Esophagus (tissue), 2 donors: Measurements from ENCODE around the gene UMAD1. TPM values are rescaled to one million over a fixed set of nuclear protein-coding genes. Genes with fewer than 3 reads are reported as not detected.
A peak's percentile ranks its signal among the peaks of the same experiment; 100 is the strongest.

Experiments used
- H3K27ac ChIP-seq, 2 donors: one replicate each; pipeline ENCODE4 v1.5.1; 2013; ENCODE audit warnings: low read depth in 2 of 2, mild to moderate bottlenecking in 2 of 2, inconsistent platforms in 1 of 2, low read length in 1 of 2, moderate library complexity in 1 of 2
- H3K27me3 ChIP-seq, 2 donors: one replicate each; pipeline ENCODE4 v1.6.1; 2013; ENCODE audit warnings: low read length in 2 of 2, control low read depth in 1 of 2, mild to moderate bottlenecking in 1 of 2; ENCODE audit not compliant: insufficient read depth in 2 of 2, control insufficient read depth in 1 of 2
- H3K36me3 ChIP-seq, 2 donors: one replicate each; pipeline ENCODE4 v1.6.1; 2013; ENCODE audit warnings: low read length in 1 of 2; ENCODE audit not compliant: control insufficient read depth in 2 of 2, insufficient read depth in 2 of 2
- H3K4me1 ChIP-seq, 2 donors: one replicate each; pipeline ENCODE4 v1.6.1; 2013; ENCODE audit warnings: low read length in 1 of 2; ENCODE audit not compliant: control insufficient read depth in 2 of 2, insufficient read depth in 2 of 2
- H3K4me3 ChIP-seq, 2 donors: one replicate each; pipeline ENCODE4 v1.5.1; 2013; ENCODE audit warnings: low read length in 2 of 2, mild to moderate bottlenecking in 2 of 2, low read depth in 1 of 2, moderate library complexity in 1 of 2
- H3K9me3 ChIP-seq, 2 donors: one replicate each; pipeline ENCODE4 v1.6.1; 2013; ENCODE audit warnings: mild to moderate bottlenecking in 2 of 2, low read depth in 1 of 2, low read length in 1 of 2, moderate library complexity in 1 of 2; ENCODE audit not compliant: control insufficient read depth in 2 of 2, insufficient read depth in 1 of 2
- WGBS, 2 donors: extraction: QIAGEN DNeasy Blood & Tissue Kit; methylation state at CpG; one replicate each; pipeline ENCODE4 v1.1.7; 2013; 5-methylcytosine and 5-hydroxymethylcytosine counted together
- polyA plus RNA-seq, 2 donors: library from polyadenylated mRNA; stranded (reverse); fragments of 200-250 nt; gene quantifications; one replicate each; pipeline ENCODE4 v1.2.3, GENCODE V29; 2013
- donor health status: healthy with polysubstance abuse.
- donor health status: Bipolar disorder and iron deficiency.

Gene UMAD1
- polyA plus RNA-seq, 2 donors, result 1.8 to 4.9 TPM

DNA sequence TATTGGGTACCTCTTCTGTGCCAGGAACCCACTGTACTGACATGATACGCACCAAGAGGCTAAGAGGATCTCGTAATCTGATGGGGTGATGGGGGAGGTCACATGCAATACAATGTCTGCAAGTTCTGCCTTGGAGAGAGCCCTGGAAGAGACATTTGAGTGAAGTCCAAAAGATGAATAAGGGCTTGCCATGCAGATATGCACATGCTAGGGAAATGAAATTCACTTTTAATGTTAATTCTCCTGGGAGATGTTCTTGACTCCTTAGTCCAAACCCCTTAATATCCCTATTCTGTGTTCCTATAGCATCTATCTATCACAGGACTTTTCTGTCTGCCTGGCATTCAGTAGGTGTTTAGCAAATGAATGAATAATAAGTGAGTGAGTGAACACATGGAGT lies 274.0 kb downstream of the UMAD1 start:
- Histone ChIP-seq H3K36me3 (no peaks in the 10 kb centered on the region), H3K4me1 (no peaks in the 10 kb centered on the region), H3K27ac (no peak overlapping the region), H3K4me3 (no peak overlapping the region), H3K27me3 (no peaks in the 10 kb centered on the region), H3K9me3 (no peaks in the 10 kb centered on the region)
- WGBS, 2 donors, result 99% methylated on average over 2 of the region's 2 CpGs

DNA sequence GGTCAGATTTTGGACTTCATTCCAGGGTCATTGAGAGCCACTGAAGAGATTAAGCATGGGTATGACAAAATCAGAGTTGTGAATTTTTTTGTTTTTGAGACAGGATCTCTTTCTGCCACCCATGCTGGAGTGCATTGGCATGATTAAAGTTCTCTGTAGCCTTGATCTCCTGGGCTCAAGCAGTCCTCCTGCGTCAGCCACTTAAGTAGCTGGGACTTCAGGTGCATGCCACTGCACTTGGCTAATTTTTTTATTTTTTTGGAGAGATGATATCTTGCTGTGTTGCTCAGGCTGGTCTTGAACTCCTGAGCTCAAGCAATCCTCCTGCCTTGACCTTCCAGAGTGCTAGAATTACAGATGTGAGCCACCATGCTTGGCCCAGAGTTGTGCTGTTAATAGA lies 275.5 kb downstream of the UMAD1 start:
- WGBS, 2 donors, result 88 to 97% methylated on average over 1 of the region's 1 CpG
- H3K27ac ChIP-seq, result no peak overlapping the region
- no peaks in the 10 kb centered on the region for H3K27me3 ChIP-seq
- H3K4me3 ChIP-seq, result no peak overlapping the region
- no peaks in the 10 kb centered on the region for H3K4me1 ChIP-seq
- H3K9me3 ChIP-seq, result no peaks in the 10 kb centered on the region
- no peaks in the 10 kb centered on the region for H3K36me3 ChIP-seq

DNA sequence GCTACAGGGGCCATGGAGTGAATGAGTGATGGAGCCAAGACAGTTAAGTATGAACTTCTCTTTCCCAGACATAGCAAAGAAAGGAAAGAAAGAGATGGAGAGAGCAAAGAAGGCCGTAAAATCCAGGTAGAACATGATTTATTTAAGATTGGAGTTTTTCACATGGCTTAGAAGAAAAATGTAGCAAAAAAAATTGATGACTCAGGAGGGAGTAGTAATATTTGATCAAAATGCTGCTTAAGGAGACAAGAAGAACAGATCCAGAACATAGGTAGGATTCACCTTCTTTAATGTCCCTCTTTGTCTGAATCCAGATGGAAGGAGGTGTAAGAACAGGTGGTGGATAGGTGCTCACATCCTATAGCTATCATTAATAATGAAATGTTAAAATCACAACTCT lies 277.0 kb downstream of the UMAD1 start:
- H3K27ac ChIP-seq, result no peak overlapping the region
- no peaks in the 10 kb centered on the region for H3K9me3 ChIP-seq
- H3K36me3 ChIP-seq, result no peaks in the 10 kb centered on the region
- no peak overlapping the region for H3K4me3 ChIP-seq
- H3K27me3 ChIP-seq, result no peaks in the 10 kb centered on the region
- H3K4me1 ChIP-seq, result no peaks in the 10 kb centered on the region
- WGBS, 2 donors, result 96 to 97% methylated on average over 1 of the region's 1 CpG

DNA sequence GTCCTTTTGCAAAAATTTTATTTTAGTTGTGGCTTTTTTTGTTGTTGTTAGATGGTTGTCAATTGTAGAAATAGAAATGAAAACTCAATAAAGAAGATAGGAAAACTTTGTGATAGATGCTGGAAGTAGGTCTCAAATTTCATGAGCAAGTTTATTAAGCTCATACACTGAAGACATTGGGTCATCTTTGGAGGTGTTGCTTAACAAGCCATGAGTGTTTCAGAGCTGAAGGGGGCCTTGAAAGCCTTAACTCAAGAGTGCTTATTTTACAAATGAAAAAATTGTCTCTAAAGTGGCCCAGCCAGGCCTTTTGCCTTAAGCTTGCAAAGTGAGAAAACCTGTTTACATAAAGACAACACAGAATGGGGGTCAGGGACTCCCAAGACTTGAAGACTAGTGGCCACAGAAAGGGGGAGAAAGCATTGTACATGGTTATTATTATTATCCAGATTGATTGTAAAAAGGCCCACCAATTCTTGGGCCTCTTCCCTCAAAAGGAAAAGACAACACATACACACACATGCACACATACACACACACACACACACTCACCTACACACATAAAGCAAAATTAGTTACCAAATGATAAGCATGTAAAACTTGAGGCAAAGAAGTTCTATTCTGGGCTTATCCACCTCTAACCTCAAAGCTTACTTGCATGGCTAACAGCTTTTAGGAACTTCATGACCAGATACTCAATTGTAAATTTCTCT lies 278.3 kb downstream of the UMAD1 start:
- Histone ChIP-seq H3K4me1 (no peaks in the 10 kb centered on the region), H3K27me3 (no peaks in the 10 kb centered on the region), H3K4me3 (no peak overlapping the region), H3K27ac (no peak overlapping the region), H3K9me3 (no peaks in the 10 kb centered on the region), H3K36me3 (no peaks in the 10 kb centered on the region)

DNA sequence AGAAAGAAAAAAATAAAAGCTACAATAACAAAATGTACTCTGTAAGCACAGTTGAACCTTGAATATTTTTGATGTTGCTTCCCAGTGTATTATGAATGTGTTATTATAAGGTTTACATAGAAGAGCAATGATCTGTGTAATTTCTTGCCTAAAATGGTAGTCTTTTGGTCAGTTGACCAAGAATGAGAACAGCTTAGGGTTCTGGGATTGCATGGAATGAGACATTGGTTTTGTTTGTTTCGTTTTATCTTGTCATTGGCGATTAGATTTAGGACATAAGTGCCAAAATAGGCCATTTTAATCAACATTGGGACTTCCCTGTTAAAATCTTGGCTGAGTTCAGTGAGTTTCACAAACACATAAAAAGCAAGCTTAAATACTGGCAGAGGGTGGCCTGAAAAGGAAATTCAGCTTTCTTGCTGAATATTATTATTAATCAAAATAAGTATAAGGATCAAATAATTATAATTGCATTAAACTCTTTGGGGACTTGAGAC lies 278.9 kb downstream of the UMAD1 start:
- 60 to 62% methylated on average over 2 of the region's 2 CpGs for WGBS, 2 donors
- no peaks in the 10 kb centered on the region for H3K27me3 ChIP-seq
- H3K27ac ChIP-seq, result no peak overlapping the region
- H3K4me1 ChIP-seq, result no peaks in the 10 kb centered on the region
- H3K4me3 ChIP-seq, result no peak overlapping the region
- no peaks in the 10 kb centered on the region for H3K9me3 ChIP-seq
- no peaks in the 10 kb centered on the region for H3K36me3 ChIP-seq

DNA sequence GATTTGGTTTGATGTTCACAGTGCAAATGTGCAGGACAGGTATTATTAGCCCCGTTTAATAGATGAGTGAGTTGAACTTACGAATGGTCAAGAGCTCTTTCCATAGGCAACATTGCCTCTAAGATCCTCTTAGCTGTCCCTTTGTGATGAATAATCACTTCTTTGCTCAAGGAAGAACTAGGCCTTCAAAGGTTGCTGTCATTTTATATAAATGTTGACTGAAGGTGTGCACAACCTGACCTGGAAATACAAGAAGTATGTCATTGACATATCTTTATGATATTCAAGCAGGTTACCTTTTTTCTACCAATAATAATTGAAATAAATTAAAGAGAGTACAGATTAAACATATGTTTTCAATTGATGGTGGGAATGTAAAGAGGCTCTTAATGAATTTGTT lies 279.5 kb downstream of the UMAD1 start:
- Histone ChIP-seq H3K27ac (no peak overlapping the region), H3K27me3 (no peaks in the 10 kb centered on the region), H3K4me3 (no peak overlapping the region), H3K9me3 (no peaks in the 10 kb centered on the region), H3K36me3 (no peaks in the 10 kb centered on the region), H3K4me1 (no peaks in the 10 kb centered on the region)
- WGBS, 2 donors, result 67 to 74% methylated on average over 2 of the region's 2 CpGs

DNA sequence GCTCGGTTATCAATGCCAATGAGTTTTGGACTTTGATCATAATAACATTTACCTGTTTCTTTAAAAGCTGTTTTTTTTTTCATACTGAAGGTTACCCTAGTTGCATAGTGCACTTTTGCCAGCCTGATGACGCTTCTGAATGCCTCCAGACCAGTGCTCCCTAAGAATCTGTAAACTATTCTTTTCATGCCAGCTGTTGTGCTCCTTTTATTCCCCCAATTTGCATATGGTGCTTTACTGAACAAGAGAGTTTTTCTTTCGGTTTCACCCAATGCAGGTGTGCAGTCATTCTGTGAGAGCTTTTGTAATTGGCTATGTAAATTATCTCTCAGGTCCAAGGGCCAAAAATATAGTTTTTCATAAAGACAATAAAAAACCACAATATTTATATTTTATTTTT lies 279.9 kb downstream of the UMAD1 start:
- Histone ChIP-seq H3K4me3 (no peak overlapping the region), H3K27me3 (no peaks in the 10 kb centered on the region), H3K36me3 (no peaks in the 10 kb centered on the region), H3K27ac (no peak overlapping the region), H3K4me1 (no peaks in the 10 kb centered on the region), H3K9me3 (no peaks in the 10 kb centered on the region)
- WGBS, 2 donors, result 49 to 65% methylated on average over 3 of the region's 3 CpGs

DNA sequence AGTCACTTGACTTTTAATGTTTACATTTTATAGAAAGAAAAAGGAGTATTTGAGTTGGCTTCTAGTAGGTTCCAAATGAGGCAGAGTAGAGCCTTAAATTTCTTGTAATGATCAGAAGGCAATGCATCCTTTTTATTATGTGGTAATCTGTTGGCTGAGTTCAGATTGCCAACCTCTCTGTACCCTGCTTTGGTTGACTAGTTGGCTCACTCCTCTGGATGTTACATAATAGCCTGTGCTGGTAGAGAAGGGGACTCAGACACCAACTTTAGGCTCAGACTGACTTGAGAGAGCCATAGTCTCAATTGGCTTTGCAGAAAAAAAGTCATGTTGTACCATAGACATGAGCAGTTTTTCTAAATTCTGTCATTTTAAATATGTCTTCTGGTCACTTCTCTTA lies 281.3 kb downstream of the UMAD1 start:
- no peaks in the 10 kb centered on the region for H3K36me3 ChIP-seq
- no peaks in the 10 kb centered on the region for H3K27me3 ChIP-seq
- no peaks in the 10 kb centered on the region for H3K4me1 ChIP-seq
- no peak overlapping the region for H3K27ac ChIP-seq
- no peaks in the 10 kb centered on the region for H3K9me3 ChIP-seq
- H3K4me3 ChIP-seq, result no peak overlapping the region

DNA sequence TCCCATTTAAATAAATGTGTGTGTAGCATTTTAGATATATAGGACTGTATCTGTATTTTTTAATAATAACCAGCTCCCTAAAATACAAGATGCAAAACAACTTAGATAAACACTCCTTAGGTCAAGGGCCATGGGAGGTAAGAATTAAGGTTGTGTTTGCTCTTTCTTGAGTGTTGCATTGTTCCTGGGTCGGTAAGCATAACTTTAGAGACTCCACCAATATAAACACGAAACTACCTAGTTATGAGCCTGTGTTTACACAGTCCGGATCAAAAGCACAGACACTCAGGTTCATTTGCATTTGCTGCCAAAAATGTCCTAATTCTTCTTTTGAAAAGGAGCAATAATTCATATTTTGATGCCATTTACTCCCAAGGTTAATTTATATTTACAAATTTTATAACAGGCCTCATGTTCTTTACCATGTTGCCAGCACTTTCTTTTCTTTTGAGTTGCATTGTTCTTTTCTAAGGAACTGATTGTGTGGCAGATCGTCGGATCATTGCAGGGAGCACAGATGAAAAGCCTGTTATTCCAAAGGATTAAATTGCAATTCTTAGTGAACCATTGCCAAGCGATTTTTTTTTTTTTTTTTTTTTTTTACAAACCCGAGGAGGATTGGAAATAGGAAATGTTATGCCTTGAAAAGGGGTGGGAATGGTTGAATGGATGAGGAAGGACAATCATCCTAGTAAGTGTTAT lies 282.3 kb downstream of the UMAD1 start:
- 30 to 38% methylated on average over 7 of the region's 7 CpGs for WGBS, 2 donors
- Histone ChIP-seq H3K27me3 (no peaks in the 10 kb centered on the region), H3K4me1 (no peaks in the 10 kb centered on the region), H3K9me3 (no peaks in the 10 kb centered on the region), H3K36me3 (no peaks in the 10 kb centered on the region), H3K27ac (no peak overlapping the region), H3K4me3 (peak overlapping the region in 1 of 2 donors; percentile 13)

DNA sequence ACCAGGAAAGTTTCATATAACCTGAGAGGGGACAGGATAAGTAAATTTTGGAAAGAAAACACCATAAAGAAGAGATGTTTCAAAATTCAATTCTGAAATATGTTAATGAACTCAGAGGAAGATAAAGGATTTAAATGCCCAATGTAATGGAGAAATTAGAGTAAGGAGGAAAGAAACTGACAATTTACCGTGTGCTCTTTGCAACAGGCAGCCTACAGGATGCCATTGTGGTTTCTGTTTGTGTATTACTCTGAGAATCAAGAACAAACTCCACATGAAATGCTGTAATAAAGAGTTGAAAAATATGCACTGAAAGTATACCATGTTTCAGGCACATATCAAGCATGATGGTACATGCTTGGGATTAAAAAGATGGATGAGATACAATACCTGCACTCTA lies 283.3 kb downstream of the UMAD1 start:
- Histone ChIP-seq H3K27me3 (no peaks in the 10 kb centered on the region), H3K27ac (no peak overlapping the region), H3K4me3 (no peak overlapping the region), H3K36me3 (no peaks in the 10 kb centered on the region), H3K9me3 (no peaks in the 10 kb centered on the region), H3K4me1 (no peaks in the 10 kb centered on the region)
- WGBS, 2 donors, result 66 to 68% methylated on average over 1 of the region's 1 CpG
